MM.1S (cell line): Measurements from ENCODE around the gene SP6.

ENCODE experiments used
- DNase-seq: peaks from one replicate; pipeline ENCODE4 v3.0.0-alpha.2; 2015
- H2AFZ ChIP-seq: fragments of 300-600 bp; sonication (generic); 2 replicates; pipeline ENCODE4 v1.6.0; 2016; ENCODE audit warnings: antibody characterized with exemption, low read length
- H3F3A ChIP-seq: fragments of 300-600 bp; sonication (generic); 2 replicates; pipeline ENCODE4 v1.6.1; 2016; ENCODE audit warnings: mild to moderate bottlenecking, antibody characterized with exemption, low read length, moderate library complexity, mixed read lengths; ENCODE audit not compliant: insufficient read depth
- H3K27ac ChIP-seq: fragments of 300-600 bp; sonication (generic); 2 replicates; pipeline ENCODE4 v1.5.1; 2016; ENCODE audit warnings: mild to moderate bottlenecking, low read length
- H3K27me3 ChIP-seq: fragments of 300-600 bp; sonication (generic); replicated peaks from 2 replicates; pipeline ENCODE4 v1.6.0; 2016; ENCODE audit warnings: low read length; ENCODE audit not compliant: insufficient read depth
- H3K36me3 ChIP-seq: fragments of 300-600 bp; sonication (generic); replicated peaks from 2 replicates; pipeline ENCODE4 v1.6.1; 2016; ENCODE audit warnings: mild to moderate bottlenecking, low read length, mixed read lengths; ENCODE audit not compliant: insufficient read depth
- H3K4me1 ChIP-seq: fragments of 300-600 bp; sonication (generic); 2 replicates; pipeline ENCODE4 v1.6.1; 2016; ENCODE audit warnings: low read length, mixed read lengths
- H3K4me2 ChIP-seq: fragments of 300-600 bp; sonication (generic); 2 replicates; pipeline ENCODE4 v1.6.0; 2016; ENCODE audit warnings: low read depth, low read length
- H3K4me3 ChIP-seq: fragments of 300-600 bp; sonication (generic); 2 replicates; pipeline ENCODE4 v1.5.1; 2016; ENCODE audit warnings: low read length, mixed read lengths
- H3K79me2 ChIP-seq: fragments of 300-600 bp; sonication (generic); 2 replicates; pipeline ENCODE4 v1.6.1; 2016; ENCODE audit warnings: mixed run types, low read length, mixed read lengths
- H3K9ac ChIP-seq: fragments of 300-600 bp; sonication (generic); 2 replicates; pipeline ENCODE4 v1.6.1; 2016; ENCODE audit warnings: low read length, mixed read lengths
- H3K9me2 ChIP-seq: fragments of 300-600 bp; sonication (generic); replicated peaks from 2 replicates; pipeline ENCODE4 v1.6.1; 2016; ENCODE audit warnings: mild to moderate bottlenecking, low read length, mixed read lengths; ENCODE audit not compliant: insufficient read depth
- H3K9me3 ChIP-seq: fragments of 300-600 bp; sonication (generic); replicated peaks from 2 replicates; pipeline ENCODE4 v1.6.1; 2016; ENCODE audit warnings: mild to moderate bottlenecking, low read length, mixed read lengths; ENCODE audit not compliant: insufficient read depth
- H4K20me1 ChIP-seq: fragments of 300-600 bp; sonication (generic); 2 replicates; pipeline ENCODE4 v1.6.1; 2016; ENCODE audit warnings: mild to moderate bottlenecking, low read length, moderate library complexity, mixed read lengths; ENCODE audit not compliant: insufficient read depth
- EZH2 ChIP-seq: fragments of 300-600 bp; sonication (generic); optimal IDR thresholded peaks from 2 replicates; pipeline ENCODE3; 2017; ENCODE audit warnings: low read depth, mild to moderate bottlenecking, antibody characterized with exemption, low read length, mixed read lengths
- EZH2phosphoT487 ChIP-seq: fragments of 300-600 bp; sonication (generic); IDR thresholded peaks from 2 replicates; pipeline ENCODE4 v1.6.1; 2018; ENCODE audit warnings: antibody characterized with exemption, low read length
- TF ChIP-seq, protein P1 (sequence below): fragments of 300-600 bp; sonication (generic); IDR thresholded peaks from 2 replicates; pipeline ENCODE4 v1.5.1; 2016; ENCODE audit warnings: antibody characterized with exemption, low read length, mixed read lengths

The SP6 gene

DNA sequence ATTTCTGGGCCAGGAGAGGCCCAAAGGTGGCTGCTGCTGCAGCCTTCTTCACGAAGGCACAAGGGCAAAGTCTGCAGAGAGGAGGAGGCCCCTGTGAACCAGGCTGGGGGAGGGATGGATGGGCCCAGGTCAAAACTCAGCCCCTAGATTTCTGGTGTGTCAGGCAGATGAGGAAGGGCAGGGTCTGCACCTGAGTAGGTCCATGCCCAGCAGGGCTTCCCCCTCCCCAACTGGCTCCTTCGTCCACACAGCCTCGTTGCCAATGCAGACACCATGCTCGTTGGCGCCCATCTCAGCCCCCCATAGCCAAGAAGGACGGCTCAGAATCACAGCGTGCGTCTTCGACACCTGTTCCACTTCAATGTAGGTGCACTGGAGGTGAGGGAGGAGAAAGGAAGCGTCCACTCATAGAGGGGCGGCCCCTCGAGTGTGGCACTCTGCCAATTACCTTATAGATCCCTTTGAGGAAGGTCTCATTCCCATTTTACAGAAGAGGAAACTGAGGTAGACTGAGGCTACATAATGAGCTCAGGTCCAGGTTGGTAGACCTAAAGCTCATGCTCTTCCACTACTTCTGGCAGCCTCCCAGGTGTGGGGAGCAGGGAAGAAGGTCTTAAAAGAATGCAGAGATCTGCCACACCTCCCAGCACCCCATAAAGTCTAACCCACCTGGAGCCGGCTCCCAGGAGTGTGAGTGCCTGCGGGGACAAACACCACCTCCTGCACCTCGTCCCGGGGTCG is 10.8 kb downstream of the SP6 start:
- Histone ChIP-seq H4K20me1 (no peaks in the 10 kb centered on the region), H3K4me2 (peak overlapping the region; percentile 91), H3F3A (peaks cover 6% of the 10 kb centered on the region; the same call in 1 of the 2 replicates), H3K9me3 (no peaks in the 10 kb centered on the region), H3K4me3 (peak overlapping the region; percentile 90), H3K27me3 (peaks cover 7% of the 10 kb centered on the region; the same call in 1 of the 2 replicates), H3K4me1 (peaks cover 16% of the 10 kb centered on the region), H3K9ac (peak overlapping the region; percentile 55), H3K36me3 (no peaks in the 10 kb centered on the region), H3K9me2 (no peaks in the 10 kb centered on the region), H2AFZ (peak overlapping the region; percentile 58), H3K27ac (no peak overlapping the region), H3K79me2 (0 out of 2 replicates have a peak, but pooled peaks cover 5% of the 10 kb centered on the region)
- TF ChIP-seq, protein P1, sequence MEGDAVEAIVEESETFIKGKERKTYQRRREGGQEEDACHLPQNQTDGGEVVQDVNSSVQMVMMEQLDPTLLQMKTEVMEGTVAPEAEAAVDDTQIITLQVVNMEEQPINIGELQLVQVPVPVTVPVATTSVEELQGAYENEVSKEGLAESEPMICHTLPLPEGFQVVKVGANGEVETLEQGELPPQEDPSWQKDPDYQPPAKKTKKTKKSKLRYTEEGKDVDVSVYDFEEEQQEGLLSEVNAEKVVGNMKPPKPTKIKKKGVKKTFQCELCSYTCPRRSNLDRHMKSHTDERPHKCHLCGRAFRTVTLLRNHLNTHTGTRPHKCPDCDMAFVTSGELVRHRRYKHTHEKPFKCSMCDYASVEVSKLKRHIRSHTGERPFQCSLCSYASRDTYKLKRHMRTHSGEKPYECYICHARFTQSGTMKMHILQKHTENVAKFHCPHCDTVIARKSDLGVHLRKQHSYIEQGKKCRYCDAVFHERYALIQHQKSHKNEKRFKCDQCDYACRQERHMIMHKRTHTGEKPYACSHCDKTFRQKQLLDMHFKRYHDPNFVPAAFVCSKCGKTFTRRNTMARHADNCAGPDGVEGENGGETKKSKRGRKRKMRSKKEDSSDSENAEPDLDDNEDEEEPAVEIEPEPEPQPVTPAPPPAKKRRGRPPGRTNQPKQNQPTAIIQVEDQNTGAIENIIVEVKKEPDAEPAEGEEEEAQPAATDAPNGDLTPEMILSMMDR, result no peak
- DNase-seq, result no peak

DNA sequence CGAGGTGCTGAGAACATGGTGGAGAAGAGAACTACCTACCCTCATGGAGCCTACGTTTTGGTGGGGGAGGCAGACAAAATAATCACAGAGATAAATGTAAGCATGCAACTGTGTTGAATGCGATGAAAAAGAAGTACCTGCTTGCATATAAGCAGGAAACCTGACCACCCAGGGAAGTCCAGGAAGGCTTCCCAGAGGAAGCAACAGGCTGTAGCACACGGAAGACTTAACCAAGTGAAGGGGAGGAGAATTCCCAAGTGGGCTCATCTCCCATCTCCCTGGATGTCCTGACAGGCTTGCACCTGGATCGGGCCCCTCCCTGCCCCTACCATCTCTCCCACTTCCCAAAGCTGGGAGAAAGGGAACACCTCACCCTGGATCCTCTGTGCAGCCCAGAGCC is 11.9 kb downstream of the SP6 start:
- no peaks in the 10 kb centered on the region for H3K27me3 ChIP-seq
- no peaks in the 10 kb centered on the region for H4K20me1 ChIP-seq
- no peaks in the 10 kb centered on the region for H3K9me3 ChIP-seq
- H3K9me2 ChIP-seq, result no peaks in the 10 kb centered on the region
- H3K4me3 ChIP-seq, result no peak overlapping the region
- TF ChIP-seq EZH2phosphoT487 (no peak), EZH2 (no peak)
- TF ChIP-seq, protein P1, result no peak
- H3K4me1 ChIP-seq, result peaks cover 16% of the 10 kb centered on the region
- no peaks in the 10 kb centered on the region for H3K36me3 ChIP-seq
- no peak for DNase-seq
- 0 out of 2 replicates have a peak, but pooled peaks cover 5% of the 10 kb centered on the region for H3K79me2 ChIP-seq
- H2AFZ ChIP-seq, result no peak overlapping the region
- peaks cover 6% of the 10 kb centered on the region; the same call in 1 of the 2 replicates for H3F3A ChIP-seq
- no peak overlapping the region for H3K27ac ChIP-seq
- no peak overlapping the region for H3K9ac ChIP-seq
- H3K4me2 ChIP-seq, result no peak overlapping the region

DNA sequence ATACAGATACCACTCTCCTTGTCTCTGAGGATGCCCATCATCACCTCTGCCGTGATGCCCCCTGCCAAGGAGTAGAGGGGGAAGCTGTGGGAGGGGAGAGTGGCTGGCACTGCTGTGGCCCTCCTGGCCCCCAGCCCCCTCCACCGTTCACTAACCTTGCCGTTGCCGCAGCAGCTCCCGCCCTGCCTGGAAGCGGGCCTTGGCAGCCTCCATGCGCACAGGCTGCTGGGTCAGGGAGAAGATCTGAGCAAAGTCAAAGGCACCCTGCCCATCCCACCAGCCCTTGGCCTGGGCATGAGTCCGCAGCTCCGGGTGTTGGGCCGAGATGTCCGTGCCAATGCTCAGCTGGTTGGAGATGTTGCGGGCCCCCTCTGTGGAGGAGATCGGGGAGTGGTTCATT is 12.3 kb downstream of the SP6 start:
- no peak for DNase-seq
- no peaks in the 10 kb centered on the region for H3K36me3 ChIP-seq
- TF ChIP-seq, protein P1, result no peak
- TF ChIP-seq EZH2phosphoT487, result no peak
- no peak for TF ChIP-seq EZH2
- no peak overlapping the region for H3K9ac ChIP-seq
- H3K27ac ChIP-seq, result no peak overlapping the region
- H3K79me2 ChIP-seq, result 0 out of 2 replicates have a peak, but pooled peaks cover 5% of the 10 kb centered on the region
- H4K20me1 ChIP-seq, result no peaks in the 10 kb centered on the region
- no peak overlapping the region for H3K4me2 ChIP-seq
- H3K9me3 ChIP-seq, result no peaks in the 10 kb centered on the region
- H2AFZ ChIP-seq, result no peak overlapping the region
- H3K27me3 ChIP-seq, result no peaks in the 10 kb centered on the region
- peaks cover 6% of the 10 kb centered on the region; the same call in 1 of the 2 replicates for H3F3A ChIP-seq
- H3K9me2 ChIP-seq, result no peaks in the 10 kb centered on the region
- peaks cover 16% of the 10 kb centered on the region for H3K4me1 ChIP-seq
- H3K4me3 ChIP-seq, result no peak overlapping the region
